IPS-18c (cell line): ENCODE measurements around the gene IGSF23.
"Not testable (repeated sequence)": the region's sequence is repeated elsewhere in the genome, so short reads cannot be mapped to it uniquely, and the experiment has no call there.

Experiments
- H3K4me3 ChIP-seq: 2 replicates; pipeline ENCODE4 v1.7.0; 2013; ENCODE audit warnings: low read depth, mild to moderate bottlenecking, low read length, moderate library complexity; ENCODE audit not compliant: insufficient read depth
- H3K9me3 ChIP-seq: one replicate; pipeline ENCODE4 v1.6.1; 2013; ENCODE audit warnings: mild to moderate bottlenecking, low read length, moderate library complexity; ENCODE audit not compliant: control insufficient read depth, insufficient read depth

IGSF23 gene

DNA sequence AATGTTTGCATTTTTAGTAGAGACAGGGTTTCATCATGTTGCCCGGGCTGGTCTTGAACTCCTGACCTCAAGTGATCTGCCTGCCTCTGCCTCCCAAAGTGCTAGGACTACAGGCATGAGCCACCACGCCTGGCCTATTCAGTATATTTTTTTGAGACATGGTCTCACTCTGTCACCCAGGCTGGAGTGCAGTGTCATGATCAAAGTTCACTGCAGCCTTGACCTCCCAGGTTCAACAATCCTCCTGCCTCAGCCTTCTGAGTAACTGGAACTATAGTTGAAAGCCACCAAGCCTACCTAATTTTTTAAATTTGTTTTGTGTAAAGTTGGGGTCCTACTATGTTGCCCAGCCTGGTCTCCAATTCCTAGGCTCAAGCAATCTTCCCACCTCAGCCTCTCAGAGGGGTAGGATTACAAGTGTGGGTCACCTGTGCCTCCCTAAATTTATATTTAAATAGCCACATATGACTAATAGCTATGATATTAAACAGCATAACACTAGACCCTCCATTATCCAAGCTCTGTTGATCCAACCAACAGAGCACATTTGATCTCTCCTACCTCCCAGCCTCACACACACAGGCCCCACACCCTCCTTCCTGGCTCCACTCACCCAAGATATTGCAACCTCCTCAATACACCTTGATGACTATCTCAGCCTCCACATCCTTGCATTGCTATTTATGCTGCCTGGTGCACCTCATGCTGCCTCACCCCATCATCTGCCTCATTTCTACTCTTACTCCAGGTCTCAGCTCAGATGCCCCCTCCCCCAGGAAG is 55.8 kb downstream of the IGSF23 start:
- no peaks in the 10 kb centered on the region for H3K9me3 ChIP-seq
- no peak overlapping the region for H3K4me3 ChIP-seq

DNA sequence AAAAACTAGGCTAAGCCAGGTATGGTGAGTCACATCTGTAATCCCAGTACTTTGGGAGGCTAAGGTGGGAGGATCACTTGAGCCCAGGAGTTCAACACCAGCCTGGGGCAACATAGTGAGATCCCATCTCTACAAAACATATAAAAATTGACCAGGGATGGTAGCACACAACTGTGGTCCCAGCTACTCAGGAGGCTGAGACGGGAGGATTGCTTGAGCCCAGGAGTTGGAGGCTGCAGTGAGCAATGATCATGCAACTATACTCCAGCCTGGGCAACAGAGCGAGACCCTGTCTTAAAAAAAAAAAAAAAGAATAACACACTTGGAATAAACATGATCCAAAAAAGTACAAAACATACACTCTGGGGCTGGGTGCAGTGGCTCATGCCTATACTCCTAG is 56.7 kb downstream of the IGSF23 start:
- H3K4me3 ChIP-seq, H3K9me3 ChIP-seq: not testable (repeated sequence)

DNA sequence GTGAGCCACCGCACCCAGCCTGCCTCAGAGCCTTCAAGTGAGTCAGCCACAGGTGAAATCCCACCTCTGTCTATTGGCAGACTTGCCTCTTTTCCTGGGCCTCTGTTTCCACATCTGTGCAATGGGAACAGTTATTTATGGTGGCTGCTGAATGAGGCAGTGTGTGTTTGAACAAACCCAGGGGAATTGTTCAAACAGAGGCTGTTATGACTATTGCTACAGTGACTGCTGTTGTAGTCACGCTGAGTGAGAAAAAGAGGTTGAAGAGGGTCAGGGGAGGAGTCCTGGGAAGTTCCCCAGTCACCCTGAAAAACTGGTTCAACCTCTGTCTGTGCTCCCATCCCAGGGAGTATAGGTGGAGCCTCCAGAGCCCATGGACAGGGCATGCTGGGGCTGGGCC is 58.0 kb downstream of the IGSF23 start, which contains the start of gene CEACAM19:
Gene CEACAM19, plus strand, starts transcription at position 83 of the 400 bp plus-strand sequence. CDS start 450 bp downstream, outside the sequence.
- Histone ChIP-seq H3K4me3 (no peak within 1 kb of the TSS), H3K9me3 (no peaks in the 10 kb centered on the region)

DNA sequence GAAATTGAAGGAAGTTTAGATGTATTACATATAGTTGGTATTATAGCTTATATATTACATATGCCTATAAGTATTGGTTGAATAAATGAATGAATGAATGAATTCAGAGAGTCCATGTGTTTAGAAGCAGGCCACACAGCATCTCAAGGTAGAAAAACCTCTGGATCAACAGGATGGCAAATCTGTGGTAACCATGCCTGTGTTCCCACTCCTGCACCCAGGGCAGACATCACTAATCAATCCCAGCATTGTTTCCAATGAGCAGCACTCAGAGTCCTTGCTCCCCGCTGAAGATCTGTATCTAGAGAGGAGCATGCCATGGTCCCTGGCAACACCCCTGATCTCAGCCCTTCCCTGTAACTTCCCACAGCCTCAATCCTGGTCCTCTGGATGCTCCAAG is 58.9 kb downstream of the IGSF23 start:
- no peak overlapping the region for H3K4me3 ChIP-seq
- no peaks in the 10 kb centered on the region for H3K9me3 ChIP-seq

DNA sequence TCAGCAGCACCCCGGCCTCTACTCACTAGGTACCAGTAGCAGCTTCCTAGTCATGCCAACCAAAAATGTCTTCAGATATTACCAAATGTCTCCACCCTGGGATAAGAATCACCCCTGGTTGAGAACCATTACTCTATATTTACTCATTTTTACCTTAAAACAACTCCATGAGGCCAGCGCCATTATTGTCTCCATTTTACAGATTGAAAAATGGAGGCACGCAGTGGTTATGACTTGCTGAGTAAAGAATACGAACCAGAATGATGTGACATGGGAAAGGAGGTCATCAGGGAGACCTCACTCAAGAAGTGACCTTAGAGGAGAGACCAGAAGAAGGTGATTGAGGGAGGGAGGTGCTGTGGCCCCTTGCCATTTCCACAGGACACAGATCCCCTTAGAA is 60.1 kb downstream of the IGSF23 start:
- no peak overlapping the region for H3K4me3 ChIP-seq
- H3K9me3 ChIP-seq = no peaks in the 10 kb centered on the region

DNA sequence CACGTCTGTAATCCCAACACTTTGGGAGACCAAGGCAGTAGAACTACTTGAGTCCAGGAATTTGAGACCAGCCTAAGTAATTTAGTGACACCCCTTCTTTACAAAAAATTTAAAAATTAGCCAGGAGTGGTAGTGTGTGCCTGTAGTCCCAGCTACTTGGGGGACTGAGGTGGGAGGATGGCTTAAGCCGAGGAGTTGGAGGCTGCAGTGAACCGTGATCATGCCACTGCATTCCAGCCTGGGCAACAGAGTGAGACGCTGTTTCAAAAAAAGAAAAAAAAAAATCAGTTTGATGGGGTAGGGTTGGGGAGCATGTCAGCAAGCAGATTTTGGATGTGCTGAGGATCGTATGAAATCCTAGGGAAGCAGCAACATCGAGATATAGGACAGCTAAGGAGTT is 62.2 kb downstream of the IGSF23 start:
- no peak overlapping the region for H3K4me3 ChIP-seq
- H3K9me3 ChIP-seq = no peaks in the 10 kb centered on the region

DNA sequence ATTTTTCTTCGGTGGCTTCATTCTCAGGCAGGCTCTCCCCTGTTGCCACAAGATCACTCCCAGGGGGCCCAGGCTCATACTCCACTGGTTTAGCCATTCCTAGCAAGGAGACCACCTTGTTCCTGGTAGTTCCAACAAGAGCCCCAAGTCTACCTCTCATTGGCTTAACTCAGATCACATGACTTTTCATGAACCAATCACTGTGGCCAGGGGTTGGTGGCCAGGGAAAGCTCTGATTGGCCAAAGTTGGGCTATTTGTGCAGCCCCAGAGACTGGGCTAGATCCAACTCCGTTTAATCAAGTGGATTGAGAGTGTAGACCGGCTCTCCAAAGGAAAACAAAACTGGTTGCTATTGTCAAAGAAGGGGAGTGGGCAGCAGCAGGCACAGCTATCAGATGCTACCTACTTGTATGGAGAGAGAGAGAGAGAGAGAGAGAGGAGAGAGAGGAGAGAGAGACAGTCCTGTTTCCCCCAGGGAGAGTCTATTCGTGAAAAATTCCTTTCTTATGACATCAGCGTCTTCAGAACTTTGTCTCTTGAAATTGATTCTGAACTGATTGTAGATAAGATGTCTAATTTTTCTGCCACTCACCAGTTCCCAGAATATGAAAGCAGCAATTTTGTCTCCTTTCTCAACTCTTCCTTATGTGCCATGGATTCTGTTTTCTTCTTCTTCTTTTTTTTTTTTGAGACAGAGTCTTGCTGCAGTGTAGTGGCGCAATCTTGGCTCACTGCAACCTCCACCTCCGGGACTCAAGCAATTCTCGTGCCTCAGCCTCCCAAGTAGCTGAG is 63.9 kb downstream of the IGSF23 start:
- H3K4me3 ChIP-seq = no peak overlapping the region
- no peaks in the 10 kb centered on the region for H3K9me3 ChIP-seq

DNA sequence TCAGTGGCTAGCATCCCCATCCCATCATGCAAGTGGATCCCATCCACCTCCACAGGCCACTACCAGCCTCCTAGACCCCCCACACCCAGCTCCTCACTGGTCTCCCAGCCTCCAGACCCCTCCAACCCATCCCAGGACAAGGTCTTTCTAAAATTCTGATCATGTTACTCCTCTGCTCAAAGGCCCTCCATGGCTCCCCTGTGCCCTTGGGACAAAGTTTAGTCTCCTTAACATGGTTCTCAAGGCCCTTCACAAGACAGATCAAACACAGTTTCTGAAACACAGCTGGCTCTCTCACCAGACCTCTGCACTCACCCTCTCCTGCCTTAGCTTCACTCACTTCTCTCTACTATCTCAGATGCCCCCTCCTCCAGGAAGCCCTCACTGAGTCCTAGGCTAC is 67.2 kb downstream of the IGSF23 start:
- H3K4me3 ChIP-seq = no peak overlapping the region
- no peaks in the 10 kb centered on the region for H3K9me3 ChIP-seq

DNA sequence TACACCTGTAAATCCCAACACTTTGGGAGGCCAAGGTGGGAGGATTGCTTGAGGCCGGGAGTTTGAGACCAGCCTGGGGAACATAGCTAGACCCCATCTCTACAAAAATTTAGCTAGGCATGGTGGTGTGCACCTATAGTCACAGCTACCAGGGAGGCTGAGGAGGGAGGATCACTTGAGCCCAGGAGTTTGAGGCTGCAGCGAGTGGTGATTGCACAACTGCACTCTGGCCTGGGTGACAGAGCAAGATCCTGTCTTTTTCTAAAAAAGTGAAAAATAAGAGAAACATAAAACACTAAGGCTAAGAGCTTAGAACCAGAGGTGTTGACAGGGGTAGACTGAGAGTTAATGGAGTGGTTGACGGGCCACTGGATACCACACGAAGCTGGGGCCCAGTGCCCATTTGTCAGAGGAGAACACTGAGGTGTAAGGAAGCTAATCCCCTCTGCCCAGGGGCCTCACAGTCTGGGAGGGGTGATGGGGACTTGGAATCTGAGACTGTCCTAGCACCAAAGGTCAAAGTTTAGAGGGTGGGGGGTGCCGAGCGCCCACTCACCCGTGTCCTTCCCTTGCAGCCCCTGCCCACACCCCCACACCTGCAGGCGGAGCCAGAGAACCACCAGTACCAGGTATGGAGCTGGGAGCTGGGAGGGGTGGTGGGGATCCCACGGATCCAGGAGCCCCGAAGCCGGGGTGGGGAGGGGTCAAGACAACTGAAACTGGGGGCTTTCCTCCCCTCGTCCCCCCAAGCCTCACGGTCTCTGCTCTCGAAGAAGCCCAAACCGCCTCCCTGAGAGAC is 68.8 kb downstream of the IGSF23 start:
- H3K9me3 ChIP-seq = no peaks in the 10 kb centered on the region
- no peak overlapping the region for H3K4me3 ChIP-seq

DNA sequence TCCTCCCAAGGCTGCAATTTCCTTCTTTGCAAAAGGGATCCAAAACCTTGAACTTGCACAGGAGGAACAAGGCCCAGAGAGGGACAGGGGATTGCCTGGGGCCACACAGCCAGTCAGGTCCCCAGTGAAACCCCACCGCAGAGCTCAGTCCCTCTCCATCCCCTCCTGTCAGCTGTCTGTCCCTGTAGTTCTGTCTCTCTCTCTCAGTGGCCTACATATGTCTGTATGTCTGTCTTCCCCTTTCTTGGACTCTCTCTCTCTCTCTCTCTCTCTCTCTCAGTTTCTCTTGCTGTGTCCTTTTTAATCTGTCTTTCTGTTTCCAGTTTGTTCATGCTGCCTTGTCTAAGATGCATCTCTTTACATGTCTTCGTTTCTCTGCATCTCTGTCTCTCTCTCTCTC is 69.4 kb downstream of the IGSF23 start:
- Histone ChIP-seq H3K9me3 (no peaks in the 10 kb centered on the region), H3K4me3 (no peak overlapping the region)

DNA sequence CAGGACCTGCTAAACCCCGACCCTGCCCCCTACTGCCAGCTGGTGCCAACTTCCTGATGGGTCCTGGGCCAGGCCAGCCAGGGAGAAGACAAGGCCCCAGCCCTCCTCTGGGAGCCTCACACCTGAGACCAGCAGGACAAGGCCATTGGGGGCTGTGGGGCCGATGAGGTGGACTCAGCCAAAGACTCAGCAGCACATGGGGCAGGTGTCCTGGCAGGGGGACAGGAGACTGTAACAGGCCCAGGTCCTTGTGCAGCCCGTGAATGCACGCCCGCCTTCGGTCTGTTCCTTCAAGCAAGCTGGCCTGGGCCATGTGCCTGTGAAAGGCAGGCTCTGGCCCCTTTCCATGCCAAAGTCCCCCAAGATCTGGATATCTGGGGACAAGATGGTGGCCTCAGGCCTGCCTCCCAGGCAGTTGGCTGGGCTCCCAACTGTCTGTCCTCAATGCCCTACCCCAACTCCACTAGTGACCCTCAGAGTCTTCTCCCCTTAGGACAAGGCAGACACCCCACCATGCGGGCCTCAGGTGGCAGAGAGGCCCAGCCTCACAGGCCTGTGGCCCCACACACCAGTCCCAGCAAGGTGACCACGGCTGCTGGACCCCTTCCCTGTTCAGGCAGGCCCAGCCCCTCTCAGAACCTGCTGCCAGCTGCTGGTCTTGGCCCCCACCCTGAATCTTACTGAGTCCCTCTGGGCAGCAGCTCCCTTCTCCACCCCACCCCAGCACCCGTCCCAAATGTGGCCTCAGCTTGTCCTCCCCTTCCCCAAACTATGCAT is 70.3 kb downstream of the IGSF23 start:
- no peaks in the 10 kb centered on the region for H3K9me3 ChIP-seq
- H3K4me3 ChIP-seq = no peak overlapping the region

DNA sequence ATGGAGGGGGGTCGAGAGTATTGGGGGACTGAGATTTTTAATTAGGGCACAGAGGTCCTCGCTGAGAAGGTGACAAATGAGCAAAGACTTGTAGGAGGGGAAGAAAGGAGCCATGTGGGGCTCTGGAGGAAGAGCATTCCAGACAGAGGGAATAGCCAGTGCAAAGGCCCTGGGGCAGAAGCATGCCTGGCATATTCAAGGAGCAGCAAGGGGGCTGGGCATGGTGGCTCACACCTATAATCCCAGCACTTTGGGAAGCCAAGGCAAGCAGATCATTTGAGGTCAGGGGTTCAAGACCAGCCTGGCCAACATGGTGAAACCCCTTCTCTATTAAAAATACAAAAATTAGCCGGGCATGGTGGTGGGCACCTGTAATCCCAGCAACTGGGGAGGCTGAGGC is 71.0 kb downstream of the IGSF23 start:
- H3K4me3 ChIP-seq, H3K9me3 ChIP-seq: not testable (repeated sequence)

DNA sequence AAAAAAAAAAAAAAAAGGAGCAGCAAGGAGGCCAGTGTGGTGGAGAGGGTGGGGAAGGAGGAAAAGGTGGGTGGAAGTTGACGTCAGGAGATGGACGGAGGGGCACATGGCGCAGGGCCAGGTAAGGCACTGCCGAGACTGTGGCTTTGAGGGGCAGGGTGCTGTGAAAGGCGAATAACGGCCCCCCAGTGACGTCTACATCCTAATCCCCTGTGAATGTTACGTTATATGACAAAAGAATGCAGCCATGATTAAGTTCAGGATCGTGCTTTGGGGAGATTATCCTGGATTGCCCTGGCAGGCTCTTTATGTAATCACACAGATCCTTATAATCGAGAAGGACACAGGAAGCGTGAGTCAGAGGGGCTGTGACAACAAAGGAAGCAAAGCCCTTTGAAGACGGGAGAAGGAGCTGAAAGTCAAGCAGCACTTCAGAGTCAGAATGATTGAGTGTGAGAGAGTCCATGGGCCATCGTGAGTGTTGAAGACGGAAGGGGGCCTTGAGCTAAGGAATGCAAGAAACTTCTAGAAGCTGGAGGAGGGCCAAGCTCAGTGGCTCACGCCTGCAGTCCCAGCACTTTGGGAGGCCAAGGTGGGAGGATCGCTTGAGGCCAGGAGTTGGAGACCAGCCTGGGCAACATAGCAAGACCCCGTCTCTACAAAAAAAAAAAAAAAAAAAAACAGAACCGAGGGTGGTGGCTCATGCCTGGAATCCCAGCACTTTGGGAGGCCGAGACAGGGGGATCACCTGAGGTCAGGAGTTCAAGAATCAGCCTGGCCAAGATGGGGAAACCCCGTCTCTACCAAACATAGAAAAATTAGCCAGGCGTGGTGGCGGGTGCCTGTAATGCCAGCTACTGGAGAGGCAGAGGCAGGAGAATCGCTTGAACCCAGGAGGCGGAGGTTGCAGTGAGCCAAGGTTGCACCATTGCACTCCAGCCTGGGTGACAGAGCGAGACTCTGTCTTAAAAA is 71.8 kb downstream of the IGSF23 start:
- H3K9me3 ChIP-seq = no peaks in the 10 kb centered on the region
- H3K4me3 ChIP-seq = no peak overlapping the region

DNA sequence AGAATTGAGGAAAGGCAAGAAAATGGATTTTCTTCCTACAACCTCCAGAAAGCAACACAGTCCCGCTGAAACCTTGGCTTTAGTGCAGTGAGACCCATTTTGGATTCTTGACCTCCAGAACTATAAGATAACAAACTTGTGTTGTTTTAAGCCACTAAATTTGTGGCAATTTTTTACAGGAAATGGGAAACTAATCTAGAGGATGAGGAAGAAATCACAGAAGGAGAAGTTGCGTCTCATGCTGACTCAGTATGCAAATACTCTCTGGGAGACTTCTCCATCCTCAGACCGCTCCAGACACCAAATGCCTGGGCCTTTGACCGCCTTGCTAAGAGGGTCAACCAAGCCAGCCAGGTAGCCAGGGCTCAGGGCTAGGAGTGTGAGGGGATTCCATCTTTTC is 72.5 kb downstream of the IGSF23 start:
- no peaks in the 10 kb centered on the region for H3K9me3 ChIP-seq
- no peak overlapping the region for H3K4me3 ChIP-seq
